Gastroesophageal sphincter (tissue), 3 donors: ENCODE measurements around the gene AIF1.

Experiments
- CTCF ChIP-seq, 4 experiments: fragments of 200-600 bp in 2 of 4; fragments of 450-650 bp in 2 of 4; sonication (generic) in 1 of 4; IDR thresholded peaks; one replicate each; pipeline ENCODE4 v1.5.1; 2017 to 2019; ENCODE audit warnings: antibody characterized with exemption in 4 of 4, mild to moderate bottlenecking in 2 of 4, moderate library complexity in 2 of 4
- POLR2AphosphoS5 ChIP-seq: sonication (generic); formaldehyde crosslinking; IDR thresholded peaks from one replicate; pipeline ENCODE4 v1.6.1; 2017; ENCODE audit warnings: antibody characterized with exemption

GRCh38 chr6:31609519-31610406 lies 5.3 kb upstream of the AIF1 start:
- no peak for TF ChIP-seq CTCF (IDR thresholded peaks at IDR 0.05)
- TF ChIP-seq POLR2AphosphoS5: no peak
